Caki2 (cell line): ENCODE results near the gene HOXB7. TPM values are rescaled to one million over a fixed set of nuclear protein-coding genes. Genes with fewer than 3 reads are reported as not detected.

Source experiments
- DNase-seq: peaks from one replicate; pipeline ENCODE4 v3.0.0-alpha.2; 2015; ENCODE audit warnings: low read depth
- in situ Hi-C: cut with HindIII; loops from 2 replicates; pipeline ENCODE4 v1.10.0; 2016; ENCODE audit warnings: low sequenced_read_pairs, low pct_unique_long_range_greater_than_20kb, mixed read lengths
- total RNA-seq: library from RNA; depleted of rRNA; stranded (reverse); fragments of >200 nt; shearing (Covaris generic); gene quantifications from 2 replicates; pipeline ENCODE4 v1.2.3, GENCODE V29; 2014; ENCODE audit warnings: low replicate concordance

Gene HOXB7
- total RNA-seq, 1 experiment from 2014 or later, result 21.5 TPM

- no peak for DNase-seq
- in situ Hi-C loops, result no loop called here
These were observed 33.4 kb downstream of the HOXB7 start for GRCh38 chr17:48577330-48577945.

GRCh38 chr17:48576479-48577309, 34.1 kb downstream of the HOXB7 start:
- in situ Hi-C loops, result no loop called here
- DNase-seq, result no peak

DNA sequence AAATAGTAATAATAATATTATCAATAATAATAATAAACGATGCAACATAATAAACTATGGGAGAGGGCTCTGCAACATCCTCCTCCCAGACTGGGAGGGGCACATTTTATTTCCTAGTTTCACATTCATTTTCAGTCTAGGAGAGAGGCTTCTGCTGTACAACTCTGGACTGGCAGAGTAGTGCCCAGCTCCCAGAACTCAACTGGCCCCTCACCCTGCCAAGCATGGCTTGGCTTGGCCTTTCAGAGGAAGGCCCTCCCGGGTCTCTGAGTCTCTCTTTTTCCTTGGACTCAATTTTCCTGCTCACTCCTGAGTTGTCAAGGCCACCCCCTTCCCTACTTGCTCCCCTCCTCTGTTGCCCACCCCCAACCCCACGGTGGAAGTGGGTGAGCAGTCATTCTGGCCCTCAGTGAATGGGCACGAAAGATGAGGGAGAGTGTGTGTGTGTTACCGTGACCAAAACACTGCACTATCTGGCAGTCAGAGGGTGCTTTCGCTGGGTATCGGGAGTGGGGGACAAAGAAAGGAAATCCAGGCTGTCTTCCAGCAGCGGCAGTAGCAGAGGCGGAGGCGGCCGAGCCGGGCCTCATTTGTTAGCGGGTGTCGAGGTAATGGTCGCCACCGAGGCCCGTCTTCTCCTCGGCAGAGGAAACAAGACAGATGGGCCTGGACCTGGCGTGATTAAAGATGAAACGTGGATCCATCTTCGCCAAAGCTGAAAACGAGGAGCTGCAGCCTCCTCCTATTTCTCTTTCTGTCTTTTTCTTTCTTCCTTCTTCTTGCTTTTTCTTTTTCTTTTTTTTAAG, 34.9 kb downstream of the HOXB7 start:
- in situ Hi-C loops, result no loop called here
- DNase-seq, result no peak

DNA sequence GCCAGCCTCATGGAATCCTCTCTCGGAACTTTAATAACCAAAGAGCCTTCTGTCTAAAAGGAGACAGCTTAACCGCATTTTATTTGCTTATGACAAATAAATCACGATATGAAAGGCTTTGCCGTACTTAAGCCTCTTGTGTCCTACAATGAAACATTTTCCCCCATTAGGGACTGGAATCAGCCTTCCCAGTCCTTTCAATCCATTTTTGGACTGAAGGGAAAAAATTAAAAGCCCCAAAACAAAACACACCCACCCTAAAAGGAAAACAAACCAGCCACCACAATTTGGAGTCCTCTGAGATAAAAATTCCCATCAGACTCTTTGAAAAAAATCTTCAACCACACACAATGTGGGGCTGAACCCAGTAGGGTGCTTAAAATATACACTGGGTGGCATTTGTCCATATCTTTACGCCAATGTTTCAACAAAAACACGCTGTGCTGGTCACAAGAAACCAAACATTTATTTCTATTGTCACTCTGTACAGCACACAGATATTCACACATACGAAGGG, 35.7 kb downstream of the HOXB7 start:
- DNase-seq, result no peak
- in situ Hi-C loops, result no loop called here

- in situ Hi-C loops, result no loop called here
- DNase-seq, result no peak
These were observed 36.2 kb downstream of the HOXB7 start for GRCh38 chr17:48574505-48575065.

DNA sequence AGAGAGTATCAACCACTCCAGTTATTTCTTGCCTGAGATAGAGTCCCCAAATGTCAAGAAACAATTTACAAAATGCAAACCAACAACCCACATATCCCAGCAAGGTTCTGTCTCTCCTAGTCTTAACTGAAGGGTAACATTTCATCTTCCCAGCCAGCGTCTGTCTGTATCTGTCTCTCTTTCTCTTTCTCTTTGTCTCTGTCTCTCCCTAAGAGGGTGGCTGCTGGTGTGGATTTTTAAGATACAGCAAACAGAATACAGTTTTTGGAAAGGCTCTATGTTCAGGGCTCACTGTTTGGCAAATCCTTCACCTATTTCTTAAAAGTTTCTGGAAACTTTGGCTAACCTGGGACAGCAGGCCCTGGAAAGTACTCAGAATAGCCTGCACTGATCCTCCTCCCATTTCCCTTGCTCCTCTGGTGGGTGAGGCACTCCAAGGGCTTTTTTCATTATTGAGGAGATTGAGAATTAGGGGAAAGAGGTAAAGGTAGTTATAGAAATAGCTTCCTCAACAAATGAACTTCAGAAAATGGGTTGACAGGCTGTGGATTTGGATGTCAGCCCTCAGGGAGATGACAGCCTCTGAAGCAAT, 38.9 kb downstream of the HOXB7 start:
- in situ Hi-C loops, result no loop called here
- DNase-seq, result no peak

DNA sequence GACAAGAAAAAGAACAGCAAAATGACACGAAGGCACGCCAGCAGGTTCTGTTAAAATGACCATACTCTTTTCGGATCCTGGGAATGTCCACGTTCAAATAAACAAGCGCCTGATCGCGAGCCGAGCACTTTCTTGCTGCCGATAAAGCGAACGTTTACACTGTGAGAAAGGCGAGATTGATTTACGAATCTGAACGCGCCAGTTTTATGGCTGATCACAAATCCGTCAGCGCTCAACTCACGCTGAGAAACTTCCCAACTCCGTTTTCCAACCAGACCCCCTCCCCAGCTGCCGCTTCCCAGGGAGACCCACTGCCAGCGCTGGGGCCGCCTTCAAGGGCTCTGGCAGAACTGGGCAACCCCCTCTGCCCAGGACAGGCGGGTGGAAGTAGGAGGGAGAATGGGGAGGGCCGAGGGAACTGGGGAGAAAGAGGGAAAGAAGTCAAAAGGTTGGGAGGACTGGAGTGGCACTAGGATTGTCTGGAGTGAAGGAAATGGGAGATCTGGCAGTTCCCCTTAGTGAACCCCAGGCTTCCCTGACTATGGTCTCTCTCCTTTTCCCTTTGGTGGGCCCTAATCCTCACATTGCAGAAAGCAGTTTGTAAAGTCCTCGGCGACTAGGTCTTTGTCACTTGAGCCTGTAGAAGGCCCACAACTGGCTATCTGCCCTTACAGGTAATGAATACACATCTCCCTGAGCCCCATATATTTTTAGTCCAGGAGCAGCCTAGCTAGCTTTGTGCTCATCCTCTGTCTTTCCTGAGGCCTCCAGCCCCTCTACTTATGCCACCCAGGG, 39.6 kb downstream of the HOXB7 start:
- no peak for DNase-seq
- in situ Hi-C loops, result no loop called here

DNA sequence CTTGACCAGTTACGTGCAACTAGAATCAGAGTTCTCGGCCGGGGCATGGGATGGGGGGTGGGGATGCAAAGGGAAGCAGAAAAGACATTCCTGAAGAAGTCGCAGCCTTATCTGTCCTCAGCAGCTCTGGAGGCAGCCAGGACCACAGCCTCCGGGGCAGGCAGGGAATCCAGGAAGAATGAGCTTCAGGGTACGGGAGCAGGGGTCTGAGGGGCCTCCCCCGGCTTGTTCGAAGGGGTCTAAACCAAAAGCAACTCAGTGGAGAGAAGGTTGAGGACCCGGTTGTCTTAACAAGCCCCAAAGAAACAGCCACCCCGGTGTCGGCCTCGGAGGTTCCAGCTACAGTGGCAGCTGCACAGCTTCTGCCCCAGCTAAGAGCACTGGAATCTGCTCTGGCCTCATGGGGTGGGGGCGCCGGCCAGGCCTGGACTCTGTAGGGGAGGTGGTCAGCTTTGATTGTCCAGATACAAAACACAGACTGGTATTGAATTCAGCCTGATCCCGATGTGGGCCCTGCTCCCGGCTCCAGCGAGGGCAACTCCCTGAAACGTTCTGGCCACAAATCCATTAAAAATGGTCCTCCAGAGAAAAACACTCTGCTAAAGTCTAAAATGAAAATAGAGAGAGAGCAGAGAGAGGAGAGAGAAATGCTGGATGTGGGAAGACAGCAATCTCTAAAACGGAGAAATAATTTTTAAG, 40.3 kb downstream of the HOXB7 start:
- in situ Hi-C loops, result no loop called here
- DNase-seq, result no peak

DNA sequence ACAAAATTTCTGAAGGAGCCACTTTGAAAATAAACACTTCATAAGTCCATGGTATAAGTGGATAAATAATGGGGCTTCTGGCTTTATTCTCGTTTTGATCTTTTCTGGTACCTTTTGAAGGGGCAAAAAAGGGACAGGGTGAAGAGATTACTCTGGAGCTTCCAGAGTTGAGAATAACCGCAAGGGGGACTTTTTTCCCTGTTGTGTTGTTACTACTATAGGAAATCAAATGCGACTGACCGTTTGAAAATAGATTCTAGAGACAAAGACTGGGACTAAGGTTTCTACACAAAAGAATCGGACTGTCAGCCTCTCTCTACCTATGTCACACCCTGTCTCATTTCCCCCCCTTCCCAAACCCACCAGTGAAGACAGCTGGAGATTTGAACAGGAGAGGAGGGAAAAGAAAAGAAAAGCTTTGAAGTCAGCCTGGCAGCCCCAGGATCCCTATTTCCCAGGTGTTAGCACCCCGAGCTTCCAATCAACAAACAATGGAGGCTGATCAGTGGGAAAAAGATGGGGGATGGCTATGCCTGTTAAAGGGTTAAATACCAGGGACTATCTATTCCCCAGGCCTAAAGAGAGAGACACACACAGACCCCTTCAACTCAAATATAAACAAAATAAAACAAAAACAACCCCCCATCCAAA, 41.0 kb downstream of the HOXB7 start:
- no peak for DNase-seq
- in situ Hi-C loops, result no loop called here

DNA sequence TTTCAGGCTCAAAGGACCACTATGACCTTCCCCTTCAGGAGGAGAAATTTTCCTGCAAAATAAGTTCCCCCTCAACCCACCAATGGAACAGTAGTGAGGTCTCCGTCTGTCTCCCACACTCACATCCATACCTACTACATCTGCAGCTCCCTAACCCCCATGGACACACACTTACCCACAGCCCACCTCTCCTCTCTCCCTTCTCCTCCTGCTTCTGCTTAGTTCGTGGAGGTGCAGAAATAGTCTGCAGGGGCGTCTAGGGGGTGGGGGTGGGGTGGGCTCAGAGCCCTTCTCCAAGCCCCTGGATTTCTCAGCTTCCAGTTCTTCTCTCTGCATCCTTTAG, 41.6 kb downstream of the HOXB7 start:
- no peak for DNase-seq
- in situ Hi-C loops, result no loop called here

DNA sequence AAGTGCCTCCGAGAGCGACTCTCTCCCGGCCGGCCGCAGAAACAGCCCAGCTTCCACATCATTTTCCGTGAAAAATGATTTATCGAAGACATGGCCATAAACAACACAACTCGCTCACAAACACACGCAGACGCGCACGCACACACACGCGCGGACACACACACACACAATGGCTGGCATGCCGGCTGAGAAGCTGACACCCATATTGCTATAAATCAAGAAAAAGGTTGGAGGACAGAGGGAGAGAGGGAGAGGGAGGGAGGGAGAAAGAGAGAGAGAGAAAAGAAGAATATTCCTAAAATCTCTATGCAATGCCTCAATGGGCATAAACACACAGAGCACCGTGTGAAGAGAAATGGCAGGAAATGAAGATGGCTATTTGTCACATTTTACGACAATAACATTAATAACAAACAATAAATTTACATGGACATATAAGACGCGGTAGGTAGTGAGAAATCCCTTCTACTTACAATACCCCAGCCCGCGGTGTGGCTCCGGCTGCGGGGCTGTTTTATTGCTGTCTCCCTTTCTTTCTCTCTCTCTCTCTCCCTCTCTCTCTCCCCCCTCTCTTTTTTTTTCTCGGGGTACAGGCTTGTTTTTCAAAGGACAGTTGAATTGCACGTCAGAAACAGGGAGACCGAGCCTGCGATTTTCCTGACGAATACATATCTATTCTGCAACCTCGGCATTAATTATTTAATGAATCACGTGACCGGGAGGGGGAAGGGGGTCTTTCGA, 42.1 kb downstream of the HOXB7 start:
- in situ Hi-C loops, result no loop called here
- no peak for DNase-seq

DNA sequence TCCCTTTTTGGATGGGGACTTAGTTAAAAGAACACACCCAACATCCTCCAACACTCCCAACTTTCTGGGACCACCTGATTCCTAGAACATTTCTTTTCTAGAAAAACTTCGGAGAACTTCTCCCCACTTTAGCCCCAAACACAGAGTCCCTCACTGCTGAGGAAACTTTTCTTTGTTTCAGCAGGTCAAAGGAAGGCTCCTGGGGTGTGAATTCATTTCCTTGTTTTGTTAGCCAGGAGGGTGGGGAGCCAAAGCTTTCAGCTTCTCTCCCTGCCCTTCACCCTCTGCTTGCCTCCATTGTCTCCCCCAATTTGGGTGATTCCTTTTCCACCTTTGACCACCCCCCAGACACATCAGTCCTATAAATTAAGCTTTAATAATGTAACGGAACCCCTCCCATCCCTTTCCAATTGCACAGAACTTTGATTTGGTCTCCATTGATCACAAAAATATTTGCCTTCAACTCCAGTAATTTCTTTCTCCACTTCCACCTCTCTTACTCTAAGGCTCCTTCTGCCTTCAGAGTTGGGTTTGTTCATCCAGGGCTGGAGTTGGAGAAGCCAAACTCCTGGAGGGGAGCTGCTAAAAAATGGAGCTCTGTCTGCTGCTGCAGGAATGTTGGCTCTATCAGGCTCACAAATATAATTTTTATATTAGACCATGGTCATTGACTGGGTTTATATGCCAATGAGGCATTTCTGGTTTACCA, 43.0 kb downstream of the HOXB7 start:
- DNase-seq, result no peak
- in situ Hi-C loops, result no loop called here

GRCh38 chr17:48567209-48567608, 43.6 kb downstream of the HOXB7 start:
- in situ Hi-C loops, result no loop called here
- DNase-seq, result no peak

GRCh38 chr17:48566717-48567116, 44.1 kb downstream of the HOXB7 start:
- no peak for DNase-seq
- in situ Hi-C loops, result no loop called here

DNA sequence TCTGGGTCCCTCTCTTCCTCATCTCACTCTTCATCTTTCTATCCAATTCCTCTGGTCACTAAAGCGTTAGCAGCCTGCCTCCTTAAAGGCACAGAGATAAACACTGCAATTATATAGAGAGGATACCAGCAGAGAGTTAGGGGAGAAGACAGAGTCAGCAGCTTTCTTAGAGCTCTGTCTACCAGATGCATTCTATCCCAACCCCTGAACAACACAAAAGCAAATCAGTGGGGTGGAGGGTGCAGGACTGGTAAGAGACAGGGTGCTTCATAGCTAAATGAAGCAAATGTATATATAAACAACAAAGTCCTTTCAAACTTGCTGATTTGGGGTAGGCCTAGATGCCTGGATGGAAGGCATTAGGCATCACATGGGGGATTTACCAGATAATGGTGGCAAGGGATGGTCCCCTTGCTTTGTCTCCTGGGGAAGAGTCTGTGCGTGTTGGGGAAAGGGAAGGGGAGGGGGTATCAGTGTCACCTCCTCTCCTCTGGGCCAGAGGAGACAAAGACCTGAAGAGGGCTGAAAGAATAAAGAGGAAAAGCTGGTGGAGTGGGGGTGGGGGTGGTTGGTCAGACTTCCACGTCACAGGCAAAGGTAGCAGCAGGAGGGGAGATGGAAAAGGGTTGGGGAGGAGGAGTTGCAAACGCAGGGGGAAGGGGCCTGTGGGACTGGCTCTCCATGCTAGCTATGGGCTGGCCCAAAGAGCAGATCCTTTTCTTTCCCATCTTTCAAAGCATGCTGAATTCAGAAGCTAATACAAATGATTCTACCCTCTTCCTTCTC, 44.7 kb downstream of the HOXB7 start:
- in situ Hi-C loops, result no loop called here
- DNase-seq, result no peak
